GM23338 (cell line): Measurements from ENCODE around the gene CCDC38. TPM values are rescaled to one million over a fixed set of nuclear protein-coding genes. Genes with fewer than 3 reads are reported as not detected.

Experiments used
- ATAC-seq: fragments of 200-7000 bp; cut with Tn5 transposase; 3 replicates; pipeline ENCODE4 v1.9.1; 2020
- DNase-seq: peaks from one replicate; pipeline ENCODE4 v3.0.0-alpha.2; 2015; ENCODE audit warnings: low spot score
- H2AFZ ChIP-seq: fragments of 200-600 bp; sonication (generic); 2 replicates; pipeline ENCODE4 v1.8.0; 2016; ENCODE audit warnings: antibody characterized with exemption, mild to moderate bottlenecking, moderate library complexity
- H3F3A ChIP-seq: fragments of 200-600 bp; sonication (generic); replicated peaks from 2 replicates; pipeline ENCODE4 v1.8.0; 2017; ENCODE audit warnings: antibody characterized with exemption, mixed run types, low read depth
- H3K27ac ChIP-seq: fragments of 200-600 bp; sonication (generic); 2 replicates; pipeline ENCODE4 v1.6.1; 2016; ENCODE audit warnings: low read depth
- H3K27me3 ChIP-seq: fragments of 200-600 bp; sonication (generic); 2 replicates; pipeline ENCODE4 v1.8.0; 2016; ENCODE audit warnings: mild to moderate bottlenecking, mixed run types, moderate library complexity; ENCODE audit not compliant: insufficient read depth
- H3K36me3 ChIP-seq: fragments of 200-600 bp; sonication (generic); 2 replicates; pipeline ENCODE4 v1.8.0; 2016; ENCODE audit warnings: mild to moderate bottlenecking; ENCODE audit not compliant: insufficient read depth
- H3K4me1 ChIP-seq: fragments of 200-600 bp; sonication (generic); 2 replicates; pipeline ENCODE4 v1.8.0; 2016; ENCODE audit warnings: mild to moderate bottlenecking, moderate library complexity; ENCODE audit not compliant: insufficient read depth
- H3K4me2 ChIP-seq: fragments of 200-600 bp; sonication (generic); 2 replicates; pipeline ENCODE4 v1.7.1; 2017; ENCODE audit warnings: mixed run types
- H3K4me3 ChIP-seq: fragments of 200-600 bp; sonication (generic); 2 replicates; pipeline ENCODE4 v1.6.1; 2016; ENCODE audit warnings: mixed run types
- H3K79me2 ChIP-seq: fragments of 200-600 bp; sonication (generic); replicated peaks from 2 replicates; pipeline ENCODE4 v1.8.0; 2017; ENCODE audit warnings: mild to moderate bottlenecking; ENCODE audit not compliant: insufficient read depth
- H3K9me2 ChIP-seq: fragments of 200-600 bp; sonication (generic); 2 replicates; pipeline ENCODE4 v1.8.0; 2017; ENCODE audit not compliant: insufficient read depth
- H4K20me1 ChIP-seq: fragments of 200-600 bp; sonication (generic); replicated peaks from 2 replicates; pipeline ENCODE4 v1.8.0; 2017; ENCODE audit warnings: mild to moderate bottlenecking; ENCODE audit not compliant: insufficient read depth
- H3K27ac Mint-ChIP-seq: 2 replicates; pipeline ENCODE4 v1.8.0; 2020; ENCODE audit warnings: inconsistent platforms, mild to moderate bottlenecking, moderate library complexity, mixed read lengths
- H3K27me3 Mint-ChIP-seq: 3 replicates; pipeline ENCODE4 v1.8.0; 2022; ENCODE audit warnings: low read depth, mild to moderate bottlenecking, moderate library complexity, mixed read lengths, inconsistent platforms; ENCODE audit not compliant: insufficient read depth, poor library complexity
- H3K36me3 Mint-ChIP-seq: 3 replicates; pipeline ENCODE4 v1.8.0; 2021; ENCODE audit warnings: low read depth, mild to moderate bottlenecking, inconsistent platforms, moderate library complexity, mixed read lengths
- H3K4me1 Mint-ChIP-seq: 3 replicates; pipeline ENCODE4 v1.8.0; 2020; ENCODE audit warnings: mild to moderate bottlenecking, inconsistent platforms, mixed read lengths
- H3K4me3 Mint-ChIP-seq: 3 replicates; pipeline ENCODE4 v1.8.0; 2021; ENCODE audit warnings: moderate library complexity, mild to moderate bottlenecking, inconsistent platforms, mixed read lengths
- H3K9me3 Mint-ChIP-seq: 3 replicates; pipeline ENCODE4 v1.8.0; 2020; ENCODE audit warnings: moderate library complexity, mild to moderate bottlenecking, inconsistent platforms, mixed read lengths
- CREB1 ChIP-seq: fragments of 250-450 bp; sonication (Bioruptor Pico); IDR thresholded peaks from 2 replicates; pipeline ENCODE4 v1.5.0; 2020; ENCODE audit warnings: low read depth, mild to moderate bottlenecking, moderate library complexity
- EZH2phosphoT487 ChIP-seq: fragments of 200-600 bp; sonication (generic); IDR thresholded peaks from one replicate; pipeline ENCODE4 v1.8.1; 2018; ENCODE audit warnings: antibody characterized with exemption; ENCODE audit not compliant: unreplicated experiment
- NANOG ChIP-seq: IDR thresholded peaks from 2 replicates; pipeline ENCODE4 v1.6.1; 2016; ENCODE audit warnings: antibody characterized with exemption, borderline replicate concordance
- POLR2AphosphoS5 ChIP-seq: IDR thresholded peaks from 2 replicates; pipeline ENCODE4 v1.6.1; 2016; ENCODE audit warnings: antibody characterized with exemption, low read depth
- ZNF114 ChIP-seq: fragments of 250-450 bp; sonication (Bioruptor Pico); IDR thresholded peaks from 2 replicates; pipeline ENCODE4 v1.5.0; 2020; ENCODE audit warnings: mild to moderate bottlenecking, moderate library complexity
- polyA plus RNA-seq: library from polyadenylated mRNA; unstranded; fragments of >200 nt; fragmentation: Nextera tagmentation; extraction: Ambion mirVana; gene quantifications from 2 replicates; pipeline ENCODE4 v1.2.1, GENCODE V29; 2016
- total RNA-seq: library from RNA; depleted of rRNA; stranded (reverse); fragments of >200 nt; shearing (Covaris generic); gene quantifications from 2 replicates; pipeline ENCODE4 v1.2.3, GENCODE V29; 2014
- TF ChIP-seq, protein P1 (sequence below): fragments of 250-450 bp; sonication (Bioruptor Pico); IDR thresholded peaks from 2 replicates; pipeline ENCODE4 v1.5.0; 2020; ENCODE audit warnings: mild to moderate bottlenecking, moderate library complexity
- TF ChIP-seq, protein P2 (sequence below): IDR thresholded peaks from one replicate; pipeline ENCODE4 v1.6.1; 2018; ENCODE audit warnings: antibody characterized with exemption; ENCODE audit not compliant: unreplicated experiment
- TF ChIP-seq, protein P3 (sequence below), 2 experiments: fragments of 200-600 bp in 1 of 2; sonication (generic) in 1 of 2; conservative IDR thresholded peaks; 2 replicates each; pipeline versions ENCODE4 v1.5.1 to v1.6.1; 2016 to 2017; ENCODE audit warnings: antibody characterized with exemption in 2 of 2, low read depth in 2 of 2, mild to moderate bottlenecking in 2 of 2, moderate library complexity in 1 of 2

Gene CCDC38
- total and polyA plus RNA-seq, 2 experiments from 2014 or later: not detected

DNA sequence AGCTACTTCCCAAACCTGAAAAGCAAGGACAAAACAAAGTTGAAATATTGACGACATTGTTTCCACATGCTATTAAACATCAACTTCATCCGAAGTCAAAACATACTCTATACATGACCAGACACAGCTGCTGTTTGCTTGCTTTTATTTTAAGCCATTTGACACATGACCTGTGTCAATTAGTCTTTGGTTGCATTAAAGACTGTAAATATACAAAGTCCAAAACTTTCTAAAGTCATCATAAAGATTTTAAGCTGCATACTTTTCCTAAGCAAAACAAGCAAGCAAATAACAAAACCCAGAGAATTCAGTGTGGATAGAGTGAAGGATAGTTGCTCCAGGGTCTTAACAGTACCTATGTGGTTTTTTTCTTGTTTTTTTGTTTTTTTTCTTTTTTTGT lies 31.9 kb upstream of the CCDC38 start (continued):
- TF ChIP-seq, protein P1, sequence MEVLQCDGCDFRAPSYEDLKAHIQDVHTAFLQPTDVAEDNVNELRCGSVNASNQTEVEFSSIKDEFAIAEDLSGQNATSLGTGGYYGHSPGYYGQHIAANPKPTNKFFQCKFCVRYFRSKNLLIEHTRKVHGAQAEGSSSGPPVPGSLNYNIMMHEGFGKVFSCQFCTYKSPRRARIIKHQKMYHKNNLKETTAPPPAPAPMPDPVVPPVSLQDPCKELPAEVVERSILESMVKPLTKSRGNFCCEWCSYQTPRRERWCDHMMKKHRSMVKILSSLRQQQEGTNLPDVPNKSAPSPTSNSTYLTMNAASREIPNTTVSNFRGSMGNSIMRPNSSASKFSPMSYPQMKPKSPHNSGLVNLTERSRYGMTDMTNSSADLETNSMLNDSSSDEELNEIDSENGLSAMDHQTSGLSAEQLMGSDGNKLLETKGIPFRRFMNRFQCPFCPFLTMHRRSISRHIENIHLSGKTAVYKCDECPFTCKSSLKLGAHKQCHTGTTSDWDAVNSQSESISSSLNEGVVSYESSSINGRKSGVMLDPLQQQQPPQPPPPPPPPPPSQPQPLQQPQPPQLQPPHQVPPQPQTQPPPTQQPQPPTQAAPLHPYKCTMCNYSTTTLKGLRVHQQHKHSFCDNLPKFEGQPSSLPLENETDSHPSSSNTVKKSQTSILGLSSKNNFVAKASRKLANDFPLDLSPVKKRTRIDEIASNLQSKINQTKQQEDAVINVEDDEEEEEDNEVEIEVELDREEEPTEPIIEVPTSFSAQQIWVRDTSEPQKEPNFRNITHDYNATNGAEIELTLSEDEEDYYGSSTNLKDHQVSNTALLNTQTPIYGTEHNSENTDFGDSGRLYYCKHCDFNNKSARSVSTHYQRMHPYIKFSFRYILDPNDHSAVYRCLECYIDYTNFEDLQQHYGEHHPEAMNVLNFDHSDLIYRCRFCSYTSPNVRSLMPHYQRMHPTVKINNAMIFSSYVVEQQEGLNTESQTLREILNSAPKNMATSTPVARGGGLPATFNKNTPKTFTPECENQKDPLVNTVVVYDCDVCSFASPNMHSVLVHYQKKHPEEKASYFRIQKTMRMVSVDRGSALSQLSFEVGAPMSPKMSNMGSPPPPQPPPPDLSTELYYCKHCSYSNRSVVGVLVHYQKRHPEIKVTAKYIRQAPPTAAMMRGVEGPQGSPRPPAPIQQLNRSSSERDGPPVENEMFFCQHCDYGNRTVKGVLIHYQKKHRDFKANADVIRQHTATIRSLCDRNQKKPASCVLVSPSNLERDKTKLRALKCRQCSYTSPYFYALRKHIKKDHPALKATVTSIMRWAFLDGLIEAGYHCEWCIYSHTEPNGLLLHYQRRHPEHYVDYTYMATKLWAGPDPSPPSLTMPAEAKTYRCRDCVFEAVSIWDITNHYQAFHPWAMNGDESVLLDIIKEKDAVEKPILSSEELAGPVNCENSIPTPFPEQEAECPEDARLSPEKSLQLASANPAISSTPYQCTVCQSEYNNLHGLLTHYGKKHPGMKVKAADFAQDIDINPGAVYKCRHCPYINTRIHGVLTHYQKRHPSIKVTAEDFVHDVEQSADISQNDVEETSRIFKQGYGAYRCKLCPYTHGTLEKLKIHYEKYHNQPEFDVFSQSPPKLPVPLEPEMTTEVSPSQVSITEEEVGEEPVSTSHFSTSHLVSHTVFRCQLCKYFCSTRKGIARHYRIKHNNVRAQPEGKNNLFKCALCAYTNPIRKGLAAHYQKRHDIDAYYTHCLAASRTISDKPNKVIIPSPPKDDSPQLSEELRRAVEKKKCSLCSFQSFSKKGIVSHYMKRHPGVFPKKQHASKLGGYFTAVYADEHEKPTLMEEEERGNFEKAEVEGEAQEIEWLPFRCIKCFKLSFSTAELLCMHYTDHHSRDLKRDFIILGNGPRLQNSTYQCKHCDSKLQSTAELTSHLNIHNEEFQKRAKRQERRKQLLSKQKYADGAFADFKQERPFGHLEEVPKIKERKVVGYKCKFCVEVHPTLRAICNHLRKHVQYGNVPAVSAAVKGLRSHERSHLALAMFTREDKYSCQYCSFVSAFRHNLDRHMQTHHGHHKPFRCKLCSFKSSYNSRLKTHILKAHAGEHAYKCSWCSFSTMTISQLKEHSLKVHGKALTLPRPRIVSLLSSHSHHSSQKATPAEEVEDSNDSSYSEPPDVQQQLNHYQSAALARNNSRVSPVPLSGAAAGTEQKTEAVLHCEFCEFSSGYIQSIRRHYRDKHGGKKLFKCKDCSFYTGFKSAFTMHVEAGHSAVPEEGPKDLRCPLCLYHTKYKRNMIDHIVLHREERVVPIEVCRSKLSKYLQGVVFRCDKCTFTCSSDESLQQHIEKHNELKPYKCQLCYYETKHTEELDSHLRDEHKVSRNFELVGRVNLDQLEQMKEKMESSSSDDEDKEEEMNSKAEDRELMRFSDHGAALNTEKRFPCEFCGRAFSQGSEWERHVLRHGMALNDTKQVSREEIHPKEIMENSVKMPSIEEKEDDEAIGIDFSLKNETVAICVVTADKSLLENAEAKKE (CRISPR knock-in tag): no peak

DNA sequence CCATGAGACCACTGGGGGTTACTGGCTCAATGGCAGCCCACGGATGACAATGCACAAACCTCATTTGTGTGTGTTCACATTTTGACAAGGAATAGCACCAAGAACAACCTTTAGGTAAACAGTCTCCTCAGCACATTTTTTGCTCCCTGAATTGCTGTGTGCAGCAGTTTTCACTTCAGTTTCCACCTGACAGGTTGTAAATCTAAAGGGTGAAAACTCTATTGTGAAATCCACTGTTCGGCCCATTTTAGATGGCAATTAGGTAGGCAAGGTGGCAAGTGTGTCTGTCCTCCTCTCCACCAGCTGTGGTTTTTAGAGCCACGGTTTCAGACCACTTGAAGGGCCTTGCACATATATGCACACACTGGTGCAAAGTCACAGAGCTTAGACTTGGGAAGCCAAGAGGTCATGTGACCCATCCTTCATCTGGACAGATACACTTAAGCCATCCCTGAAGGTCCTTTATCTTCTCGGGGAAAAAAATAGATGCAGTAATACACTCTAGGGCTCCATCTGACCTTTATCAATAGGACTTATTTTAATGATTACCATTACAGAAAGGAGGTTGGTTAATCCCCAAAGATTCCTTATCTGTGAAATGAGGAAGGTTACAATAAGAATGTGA lies 30.5 kb upstream of the CCDC38 start:
- Histone ChIP-seq H3K27me3 (no peaks in the 10 kb centered on the region), H3K36me3 (no peaks in the 10 kb centered on the region), H3K4me2 (no peak overlapping the region), H4K20me1 (no peaks in the 10 kb centered on the region), H3K27ac (no peak overlapping the region), H3F3A (no peaks in the 10 kb centered on the region), H2AFZ (no peak overlapping the region; the same call in 1 of the 2 replicates), H3K9me2 (no peaks in the 10 kb centered on the region), H3K4me1 (0 out of 2 replicates have a peak, but pooled peaks cover 3% of the 10 kb centered on the region), H3K79me2 (no peaks in the 10 kb centered on the region), H3K4me3 (no peak overlapping the region)
- peaks cover 11% of the 10 kb centered on the region for H3K9me3 Mint-ChIP-seq
- ATAC-seq (no peak), DNase-seq (no peak)
- peaks cover 11% of the 10 kb centered on the region for H3K36me3 Mint-ChIP-seq
- peaks cover 4% of the 10 kb centered on the region for H3K27me3 Mint-ChIP-seq
- H3K4me3 Mint-ChIP-seq: no peak overlapping the region
- H3K4me1 Mint-ChIP-seq: peaks cover 18% of the 10 kb centered on the region
- H3K27ac Mint-ChIP-seq: no peak overlapping the region
- TF ChIP-seq ZNF114 (CRISPR knock-in tag) (no peak), NANOG (no peak), CREB1 (CRISPR knock-in tag) (no peak), POLR2AphosphoS5 (no peak), EZH2phosphoT487 (no peak)
- TF ChIP-seq, protein P2, sequence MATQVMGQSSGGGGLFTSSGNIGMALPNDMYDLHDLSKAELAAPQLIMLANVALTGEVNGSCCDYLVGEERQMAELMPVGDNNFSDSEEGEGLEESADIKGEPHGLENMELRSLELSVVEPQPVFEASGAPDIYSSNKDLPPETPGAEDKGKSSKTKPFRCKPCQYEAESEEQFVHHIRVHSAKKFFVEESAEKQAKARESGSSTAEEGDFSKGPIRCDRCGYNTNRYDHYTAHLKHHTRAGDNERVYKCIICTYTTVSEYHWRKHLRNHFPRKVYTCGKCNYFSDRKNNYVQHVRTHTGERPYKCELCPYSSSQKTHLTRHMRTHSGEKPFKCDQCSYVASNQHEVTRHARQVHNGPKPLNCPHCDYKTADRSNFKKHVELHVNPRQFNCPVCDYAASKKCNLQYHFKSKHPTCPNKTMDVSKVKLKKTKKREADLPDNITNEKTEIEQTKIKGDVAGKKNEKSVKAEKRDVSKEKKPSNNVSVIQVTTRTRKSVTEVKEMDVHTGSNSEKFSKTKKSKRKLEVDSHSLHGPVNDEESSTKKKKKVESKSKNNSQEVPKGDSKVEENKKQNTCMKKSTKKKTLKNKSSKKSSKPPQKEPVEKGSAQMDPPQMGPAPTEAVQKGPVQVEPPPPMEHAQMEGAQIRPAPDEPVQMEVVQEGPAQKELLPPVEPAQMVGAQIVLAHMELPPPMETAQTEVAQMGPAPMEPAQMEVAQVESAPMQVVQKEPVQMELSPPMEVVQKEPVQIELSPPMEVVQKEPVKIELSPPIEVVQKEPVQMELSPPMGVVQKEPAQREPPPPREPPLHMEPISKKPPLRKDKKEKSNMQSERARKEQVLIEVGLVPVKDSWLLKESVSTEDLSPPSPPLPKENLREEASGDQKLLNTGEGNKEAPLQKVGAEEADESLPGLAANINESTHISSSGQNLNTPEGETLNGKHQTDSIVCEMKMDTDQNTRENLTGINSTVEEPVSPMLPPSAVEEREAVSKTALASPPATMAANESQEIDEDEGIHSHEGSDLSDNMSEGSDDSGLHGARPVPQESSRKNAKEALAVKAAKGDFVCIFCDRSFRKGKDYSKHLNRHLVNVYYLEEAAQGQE: no peak
- TF ChIP-seq, protein P3, sequence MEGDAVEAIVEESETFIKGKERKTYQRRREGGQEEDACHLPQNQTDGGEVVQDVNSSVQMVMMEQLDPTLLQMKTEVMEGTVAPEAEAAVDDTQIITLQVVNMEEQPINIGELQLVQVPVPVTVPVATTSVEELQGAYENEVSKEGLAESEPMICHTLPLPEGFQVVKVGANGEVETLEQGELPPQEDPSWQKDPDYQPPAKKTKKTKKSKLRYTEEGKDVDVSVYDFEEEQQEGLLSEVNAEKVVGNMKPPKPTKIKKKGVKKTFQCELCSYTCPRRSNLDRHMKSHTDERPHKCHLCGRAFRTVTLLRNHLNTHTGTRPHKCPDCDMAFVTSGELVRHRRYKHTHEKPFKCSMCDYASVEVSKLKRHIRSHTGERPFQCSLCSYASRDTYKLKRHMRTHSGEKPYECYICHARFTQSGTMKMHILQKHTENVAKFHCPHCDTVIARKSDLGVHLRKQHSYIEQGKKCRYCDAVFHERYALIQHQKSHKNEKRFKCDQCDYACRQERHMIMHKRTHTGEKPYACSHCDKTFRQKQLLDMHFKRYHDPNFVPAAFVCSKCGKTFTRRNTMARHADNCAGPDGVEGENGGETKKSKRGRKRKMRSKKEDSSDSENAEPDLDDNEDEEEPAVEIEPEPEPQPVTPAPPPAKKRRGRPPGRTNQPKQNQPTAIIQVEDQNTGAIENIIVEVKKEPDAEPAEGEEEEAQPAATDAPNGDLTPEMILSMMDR (conservative IDR thresholded peaks at IDR 0.05; ENCODE audit: low read depth in 2 of 2): no peak
